GM18519 (cell line): ENCODE data around the gene CACFD1.

Source experiments
- ATAC-seq: cut with Tn5 transposase; IDR thresholded peaks from one replicate; pipeline ENCODE4 v1.9.1; 2021; ENCODE audit warnings: mild to moderate bottlenecking, moderate library complexity; ENCODE audit not compliant: unreplicated experiment, low FRiP score

The CACFD1 gene

DNA sequence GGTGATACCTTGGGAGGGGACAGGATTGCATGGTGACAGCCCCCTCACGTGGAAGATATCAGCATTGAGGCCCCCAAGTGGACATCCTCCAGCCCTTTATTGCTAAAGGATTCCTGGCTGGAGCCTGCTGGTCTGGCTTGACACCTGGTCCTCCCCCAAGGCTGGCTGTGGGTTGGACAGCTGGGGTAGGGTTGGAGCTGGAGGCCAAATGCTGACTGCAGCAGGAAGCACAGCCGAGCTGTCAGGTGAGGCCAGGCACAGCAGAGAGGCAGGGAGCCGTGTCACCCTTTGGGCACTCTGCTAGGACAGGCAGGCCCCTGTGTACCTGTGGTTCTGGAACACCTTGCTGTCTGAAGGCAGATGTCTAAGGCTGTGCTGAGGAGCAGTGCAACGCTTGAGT lies 2.2 kb downstream of the CACFD1 start:
- ATAC-seq: no peak

DNA sequence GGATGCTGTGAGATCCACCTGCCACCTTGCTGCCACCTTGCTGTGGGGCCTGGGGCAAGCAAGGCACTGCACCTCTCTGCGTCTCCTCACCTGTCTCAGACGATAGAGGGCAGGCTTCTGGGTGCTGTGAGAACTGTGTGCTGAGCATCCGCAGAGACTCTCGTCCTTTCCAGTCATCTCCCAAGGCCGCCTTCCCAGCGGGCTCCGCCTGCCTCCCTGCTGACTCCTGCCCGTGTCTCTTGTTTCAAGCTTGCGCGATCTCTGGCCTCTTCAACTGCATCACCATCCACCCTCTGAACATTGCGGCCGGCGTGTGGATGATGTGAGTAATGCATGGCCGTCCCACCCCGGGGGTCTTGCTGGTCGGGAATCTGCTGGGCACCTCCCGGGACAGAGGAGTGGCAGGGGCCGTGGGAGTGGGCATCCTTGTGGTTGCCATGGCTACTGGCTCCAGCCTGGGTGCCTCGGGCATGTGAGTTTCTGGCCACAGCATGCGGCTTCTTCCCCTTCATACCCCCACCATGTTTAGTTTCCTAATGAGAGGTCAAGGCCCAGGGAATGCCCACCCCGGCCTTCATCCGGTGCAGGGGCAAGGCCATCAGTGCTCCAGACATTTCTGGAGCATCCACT lies 3.6 kb downstream of the CACFD1 start:
- ATAC-seq: no peak

DNA sequence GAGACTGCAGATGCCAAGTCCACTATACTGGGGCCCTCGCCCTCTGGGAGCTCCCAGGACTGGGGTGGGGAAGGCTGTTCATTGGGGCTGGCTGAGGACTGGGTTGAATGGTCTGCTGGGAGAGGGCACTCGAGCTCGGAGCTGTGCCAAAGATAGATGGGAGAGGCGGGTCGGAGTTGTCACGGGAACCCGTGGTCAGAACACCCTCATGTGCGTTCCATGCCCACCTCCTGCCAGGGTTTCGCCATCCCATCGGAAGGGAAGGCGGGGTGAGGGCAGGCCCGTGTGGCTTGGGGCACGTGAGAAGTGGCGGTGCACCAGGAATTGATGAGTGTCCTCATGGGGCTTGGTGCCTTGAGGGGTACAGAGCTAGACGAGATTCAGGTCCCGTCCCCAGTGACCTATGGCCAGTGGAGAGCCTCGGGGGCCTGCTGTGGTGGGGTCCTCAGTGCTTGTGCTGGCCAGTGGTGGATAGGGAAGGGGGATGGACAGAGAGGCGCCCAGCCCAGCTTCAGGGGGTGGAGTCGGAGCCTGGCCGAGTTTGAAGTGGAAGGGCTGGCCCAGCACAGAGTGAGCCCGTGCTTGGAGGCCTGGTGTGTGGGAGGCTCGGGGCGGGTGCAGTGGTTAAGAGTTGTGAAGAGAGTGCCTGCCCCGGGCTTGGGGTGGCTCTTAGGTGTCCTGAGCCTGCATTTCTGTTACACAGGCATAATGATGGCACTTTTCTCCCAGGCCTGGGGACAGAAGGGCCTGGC lies 4.3 kb downstream of the CACFD1 start:
- ATAC-seq: no peak

DNA sequence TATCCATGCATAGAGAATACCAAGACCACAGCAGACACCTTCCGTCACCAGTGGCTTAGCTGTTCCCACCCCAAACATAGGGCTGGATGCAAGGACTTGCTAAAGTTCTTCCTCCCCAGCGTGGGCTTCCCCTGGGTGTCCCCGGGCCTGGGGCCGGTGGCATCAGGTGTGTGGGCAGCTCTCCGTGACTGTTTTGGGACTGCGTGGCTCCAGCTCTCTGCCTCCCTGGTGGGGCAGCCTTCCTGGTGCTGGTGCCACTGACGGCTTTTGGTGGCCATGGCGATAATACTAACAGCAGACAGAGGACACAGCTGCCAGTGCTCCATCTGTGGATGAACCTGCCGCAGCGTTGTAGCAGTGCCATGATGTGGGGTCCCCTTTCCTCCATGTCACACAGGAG lies 4.9 kb downstream of the CACFD1 start:
- ATAC-seq: no peak

DNA sequence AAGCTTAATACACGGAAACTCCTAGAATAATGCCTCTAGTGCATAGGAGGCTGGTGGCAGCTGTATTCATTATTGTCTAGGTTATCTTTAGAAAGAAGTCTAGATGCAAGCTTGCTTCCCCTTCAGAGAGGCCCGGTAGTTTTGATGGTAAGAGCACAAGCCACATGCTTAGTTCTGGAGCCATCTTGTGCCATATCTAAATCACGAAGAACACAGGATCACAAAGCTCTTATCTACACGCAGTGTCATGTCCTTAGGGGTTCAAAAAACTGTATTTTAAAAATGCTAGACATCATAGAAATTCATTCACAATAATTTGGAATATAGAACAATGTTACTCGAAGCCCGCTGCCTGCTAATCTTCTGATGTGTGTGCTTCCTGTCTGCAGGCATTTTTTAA lies 6.2 kb downstream of the CACFD1 start:
- ATAC-seq: no peak

DNA sequence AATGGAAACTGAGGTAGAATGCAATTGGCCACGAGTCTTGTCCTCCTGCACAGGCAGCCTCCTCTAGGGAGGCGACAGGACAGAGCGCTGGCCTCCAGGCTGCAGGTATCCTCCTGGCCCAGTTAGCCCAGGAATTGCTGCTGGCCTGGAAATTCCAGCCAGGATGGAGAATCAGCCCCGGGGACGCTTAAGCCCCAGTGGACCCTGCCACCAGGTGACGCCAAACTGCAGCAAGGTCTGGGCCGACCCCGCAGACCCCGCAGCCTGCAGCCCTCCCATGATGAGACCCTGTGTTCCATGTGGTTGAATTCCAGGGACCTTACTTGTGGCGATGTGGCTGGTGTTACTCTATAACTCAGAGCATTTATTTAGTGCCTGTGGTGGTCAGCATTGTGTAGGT lies 7.3 kb downstream of the CACFD1 start:
- ATAC-seq: no peak

DNA sequence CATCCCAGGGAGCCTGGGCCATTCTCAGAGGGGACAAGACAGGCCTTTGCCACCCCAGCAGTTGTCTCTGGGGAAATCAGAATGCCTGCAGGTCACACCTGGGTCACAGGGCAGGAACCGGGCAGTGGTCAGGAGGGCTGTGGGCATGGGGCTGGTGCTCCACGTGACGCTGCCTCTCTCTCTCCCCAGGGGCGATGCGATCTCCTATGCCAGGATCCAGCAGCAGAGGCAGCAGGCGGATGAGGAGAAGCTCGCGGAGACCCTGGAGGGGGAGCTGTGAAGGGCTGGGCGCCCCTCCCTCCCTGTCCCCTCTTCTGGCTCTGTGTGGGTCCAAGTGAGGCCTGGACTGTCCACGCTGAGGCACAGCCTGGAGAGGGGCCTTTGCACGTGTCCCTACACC lies 8.6 kb downstream of the CACFD1 start:
- ATAC-seq: no peak

DNA sequence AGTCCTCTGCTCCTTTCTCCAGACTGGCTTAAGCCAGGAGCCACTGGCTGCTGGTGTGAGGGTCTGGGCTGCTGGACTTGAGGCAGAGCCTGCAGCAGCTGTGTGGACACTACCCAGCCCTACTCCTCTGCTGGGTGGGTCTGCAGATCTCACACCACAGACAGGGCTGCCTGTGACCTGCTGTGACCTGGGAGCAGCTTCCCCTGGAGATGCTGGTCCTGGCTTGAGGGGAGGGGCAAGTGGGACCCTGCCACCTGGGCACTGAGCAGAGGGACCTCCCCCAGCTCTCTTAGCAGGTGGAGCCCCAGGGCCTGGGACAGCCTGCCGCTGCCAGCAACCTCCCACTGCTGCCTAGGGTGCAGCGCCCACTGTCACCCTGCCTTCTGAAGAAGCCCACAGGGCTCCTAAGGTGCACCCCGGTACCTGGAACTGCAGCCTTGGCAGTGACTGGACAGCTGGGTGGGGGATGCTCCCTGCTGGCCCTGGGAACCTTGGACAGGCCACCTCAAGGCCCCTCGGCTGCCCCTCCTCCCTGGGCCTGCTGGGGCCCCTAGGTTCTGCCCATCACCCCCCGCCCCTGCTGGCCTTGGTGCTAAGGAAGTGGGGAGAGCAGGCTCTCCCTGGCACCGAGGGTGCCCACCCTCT lies 9.1 kb downstream of the CACFD1 start:
- no peak for ATAC-seq

DNA sequence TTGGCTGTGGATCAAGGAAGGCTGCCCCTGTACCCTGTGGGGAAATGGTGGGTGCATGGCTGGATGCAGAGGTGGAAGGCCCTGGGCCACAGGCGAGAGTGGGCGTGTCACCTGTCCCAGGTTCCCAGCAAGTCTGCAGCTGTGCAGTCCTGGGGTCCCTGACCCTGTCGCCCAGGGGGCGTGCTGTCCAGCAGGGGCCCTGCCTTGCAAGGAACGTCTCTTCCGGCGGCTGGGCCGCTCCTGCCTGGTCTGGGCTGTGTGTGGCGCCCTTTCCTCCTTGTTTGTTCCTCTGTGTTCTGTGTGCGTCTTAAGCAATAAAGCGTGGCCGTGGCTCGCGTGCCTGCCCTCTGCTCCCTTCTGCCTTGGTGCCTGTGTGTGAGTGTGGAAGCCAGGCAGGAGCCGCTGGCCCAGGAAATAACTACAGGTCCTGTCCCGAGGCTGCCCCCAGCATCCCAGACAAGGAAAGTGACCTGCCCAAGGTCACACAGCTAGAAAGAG lies 10.7 kb downstream of the CACFD1 start:
- ATAC-seq: no peak

DNA sequence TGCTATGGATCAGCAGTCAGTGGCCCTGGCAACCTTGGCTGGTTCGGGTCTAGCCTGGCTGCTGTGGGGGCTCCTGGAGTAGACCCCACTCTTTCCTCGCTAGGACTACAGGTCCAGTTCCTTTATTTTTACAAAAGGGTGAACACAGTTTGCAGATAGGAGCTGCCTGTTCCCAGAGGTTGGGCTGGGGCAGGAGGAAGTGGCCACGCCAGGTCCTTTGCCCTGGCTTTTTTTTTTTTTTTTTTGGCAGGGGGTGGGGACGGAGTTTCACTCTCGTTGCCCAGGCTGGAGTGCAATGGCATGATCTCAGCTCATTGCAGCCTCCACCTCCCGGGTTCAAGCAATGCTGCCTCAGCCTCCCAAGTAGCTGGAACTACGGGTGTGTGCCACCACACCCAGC lies 11.2 kb downstream of the CACFD1 start:
- ATAC-seq: no peak

DNA sequence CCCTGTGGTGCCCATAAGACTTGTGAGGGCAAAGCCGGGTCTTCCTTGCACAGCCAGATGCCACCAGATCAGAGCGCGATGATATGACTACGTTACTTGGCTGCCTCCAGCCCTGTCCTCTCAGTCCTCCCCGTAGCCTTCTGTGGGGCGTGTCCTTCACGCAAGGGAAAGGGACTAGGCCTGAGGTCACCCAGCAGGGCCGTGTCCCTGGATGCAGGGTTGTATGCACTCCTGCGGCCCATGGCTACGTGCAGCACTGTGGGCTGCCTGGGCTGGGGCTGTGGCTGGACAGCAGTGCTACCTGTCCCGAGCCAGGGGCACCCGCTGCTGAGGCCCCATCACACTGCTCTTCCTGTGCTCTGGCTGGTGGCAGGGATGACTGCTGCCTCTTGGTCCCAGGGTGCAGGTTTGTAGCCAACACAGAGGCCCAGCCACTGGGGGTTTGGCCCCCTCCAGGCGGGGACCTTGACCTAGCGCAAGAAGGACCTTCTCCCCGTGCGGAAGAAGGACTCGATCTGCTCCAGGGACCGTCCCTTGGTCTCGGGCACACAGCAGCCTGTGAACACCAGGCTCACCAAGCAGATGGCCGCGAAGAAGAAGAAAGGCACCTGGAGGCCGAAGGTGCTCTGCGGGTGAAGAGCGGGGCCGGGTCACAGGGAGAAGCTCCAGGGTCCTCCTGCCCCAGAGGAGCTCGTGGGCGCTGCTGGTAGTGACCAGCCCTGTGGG lies 11.9 kb downstream of the CACFD1 start:
- ATAC-seq: no peak

DNA sequence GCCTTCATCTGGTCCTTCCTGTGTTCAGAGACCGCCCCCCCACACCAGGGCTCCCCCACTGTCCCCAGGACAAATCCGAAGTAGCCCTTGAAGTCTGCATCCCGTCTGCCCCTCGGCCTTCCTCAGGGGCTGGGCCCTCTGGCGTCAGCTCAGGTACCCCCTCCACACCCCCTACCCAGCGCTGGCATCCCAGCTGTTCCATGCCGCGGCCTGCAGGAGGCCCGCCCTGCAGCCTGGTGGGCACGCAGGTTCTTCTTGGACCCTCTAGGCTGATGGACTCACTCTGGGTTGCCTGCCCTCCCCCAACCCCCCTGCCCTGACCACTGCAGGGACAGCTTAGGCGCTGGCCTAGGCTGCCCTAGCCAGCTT lies 12.5 kb downstream of the CACFD1 start:
- no peak for ATAC-seq

DNA sequence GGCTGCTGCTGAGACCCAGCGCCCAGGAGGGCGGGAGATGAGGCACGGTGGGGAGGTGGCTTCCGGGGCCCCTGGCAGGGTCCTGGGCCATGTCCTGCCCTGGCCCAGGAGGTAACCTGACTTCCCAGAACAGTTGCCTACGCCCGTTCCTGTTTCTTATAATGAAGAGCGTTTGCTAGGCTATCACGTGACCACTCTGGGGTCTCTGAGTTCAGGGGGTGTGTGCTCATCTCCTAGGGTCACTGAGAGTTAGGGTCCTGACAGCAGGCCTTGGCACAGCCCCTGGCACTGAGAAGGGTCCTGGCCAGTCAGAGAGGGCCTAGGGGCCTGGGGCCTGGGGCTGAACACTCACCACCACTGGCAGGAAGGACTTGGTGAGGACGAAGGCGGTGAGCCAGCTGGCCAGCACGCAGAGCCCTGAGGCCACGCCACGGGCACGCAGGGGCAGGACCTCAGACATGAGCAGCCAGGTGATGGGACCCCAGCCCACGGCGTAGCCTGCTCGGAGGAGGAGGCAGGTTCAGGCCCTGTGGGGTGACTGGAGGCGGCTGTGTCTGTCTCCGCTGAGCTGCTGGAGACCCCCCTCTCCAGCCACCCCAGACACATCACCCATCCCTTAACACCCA lies 13.1 kb downstream of the CACFD1 start:
- ATAC-seq: no peak

DNA sequence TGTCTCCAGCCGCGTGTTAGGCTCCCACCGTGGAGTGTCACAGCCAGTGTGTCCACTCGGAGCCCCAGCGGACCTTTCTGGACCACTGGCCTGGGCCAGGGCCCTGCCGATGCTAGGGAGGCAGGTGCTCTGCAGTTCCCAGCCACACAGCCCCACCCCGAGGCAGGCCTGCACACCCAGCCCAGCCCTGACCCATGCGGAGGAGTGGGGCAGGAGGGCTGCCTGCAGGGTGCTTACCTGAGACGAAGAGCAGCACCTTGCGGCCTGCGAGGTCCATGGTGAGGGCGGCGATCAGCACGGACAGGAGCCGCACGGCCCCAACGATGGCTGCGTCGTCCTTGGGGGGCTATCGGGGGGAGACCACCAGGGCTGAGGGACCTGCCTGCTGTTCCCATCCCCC lies 14.0 kb downstream of the CACFD1 start:
- ATAC-seq: no peak

DNA sequence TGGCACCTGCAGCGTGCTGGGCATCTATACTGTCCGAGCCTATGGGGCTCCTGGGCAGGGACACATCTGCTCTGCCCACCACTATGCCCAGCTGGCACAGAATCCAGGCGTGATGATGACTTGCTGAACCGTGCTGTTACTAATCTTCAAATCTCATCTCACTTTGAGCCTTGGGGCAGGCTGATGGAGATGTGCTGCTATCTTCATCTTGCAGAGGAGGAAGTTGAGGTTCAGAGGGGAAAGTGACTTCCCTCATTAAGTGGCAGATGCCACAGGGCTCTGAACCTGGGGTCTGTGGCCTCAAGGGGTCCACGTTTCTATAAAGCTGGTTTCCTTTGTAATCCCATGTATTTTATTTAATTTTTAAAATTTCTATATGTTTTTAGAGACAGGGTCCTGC lies 14.4 kb downstream of the CACFD1 start:
- ATAC-seq: no peak

DNA sequence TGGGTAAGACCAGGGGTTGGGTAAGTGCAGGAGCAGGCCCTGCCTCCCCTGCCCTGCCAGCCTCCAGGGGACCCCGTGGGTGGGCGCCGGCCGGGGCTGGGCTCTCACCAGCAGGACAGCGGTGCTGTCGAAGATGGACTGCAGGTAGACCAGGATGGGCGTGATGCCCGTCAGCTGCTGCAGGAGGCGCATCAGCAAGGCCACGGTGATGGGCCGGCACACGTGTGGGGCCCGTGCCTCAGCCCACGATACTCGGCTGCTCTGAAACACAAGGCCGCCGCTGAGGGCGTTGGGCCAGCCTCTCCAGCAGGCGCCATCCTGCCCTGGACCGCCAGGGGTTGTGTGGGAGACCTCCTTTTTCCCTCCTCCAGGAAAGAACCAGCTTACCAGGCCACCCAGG lies 15.1 kb downstream of the CACFD1 start:
- ATAC-seq: no peak

DNA sequence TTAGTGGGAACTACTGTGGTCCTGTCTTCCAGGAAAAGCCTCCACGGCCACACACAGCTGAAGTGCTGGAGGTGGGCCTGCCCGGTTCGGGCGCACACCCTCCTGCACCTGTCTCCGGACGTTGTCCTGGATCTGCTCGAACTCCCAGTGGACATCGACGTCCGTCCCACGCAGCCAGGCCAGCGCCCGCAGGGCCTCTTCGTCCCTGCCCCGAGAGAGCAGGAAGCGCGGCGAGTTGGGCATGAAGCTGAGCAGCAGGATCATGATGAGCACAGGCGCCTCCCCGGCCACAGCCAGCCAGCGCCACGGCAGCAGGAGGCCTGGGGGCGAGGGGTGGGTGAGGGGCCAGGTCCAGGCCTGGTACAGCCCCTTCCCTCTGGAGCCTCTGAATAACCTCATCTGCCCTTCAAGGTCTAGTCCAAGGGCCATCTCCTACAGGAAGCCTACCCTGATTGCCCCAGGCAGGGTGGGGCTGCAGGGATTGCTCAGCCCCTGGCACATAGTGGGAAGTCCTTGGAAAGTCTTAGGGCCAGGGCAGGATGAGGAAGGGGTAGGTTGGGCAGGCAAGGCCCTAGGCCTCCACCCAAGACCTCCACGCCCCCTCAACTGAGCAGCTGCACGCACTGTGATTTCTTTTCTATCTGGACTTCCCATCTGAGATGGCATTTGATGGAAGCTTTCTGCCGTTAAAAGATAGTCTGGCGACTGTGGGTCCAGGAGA lies 15.7 kb downstream of the CACFD1 start:
- ATAC-seq: no peak

DNA sequence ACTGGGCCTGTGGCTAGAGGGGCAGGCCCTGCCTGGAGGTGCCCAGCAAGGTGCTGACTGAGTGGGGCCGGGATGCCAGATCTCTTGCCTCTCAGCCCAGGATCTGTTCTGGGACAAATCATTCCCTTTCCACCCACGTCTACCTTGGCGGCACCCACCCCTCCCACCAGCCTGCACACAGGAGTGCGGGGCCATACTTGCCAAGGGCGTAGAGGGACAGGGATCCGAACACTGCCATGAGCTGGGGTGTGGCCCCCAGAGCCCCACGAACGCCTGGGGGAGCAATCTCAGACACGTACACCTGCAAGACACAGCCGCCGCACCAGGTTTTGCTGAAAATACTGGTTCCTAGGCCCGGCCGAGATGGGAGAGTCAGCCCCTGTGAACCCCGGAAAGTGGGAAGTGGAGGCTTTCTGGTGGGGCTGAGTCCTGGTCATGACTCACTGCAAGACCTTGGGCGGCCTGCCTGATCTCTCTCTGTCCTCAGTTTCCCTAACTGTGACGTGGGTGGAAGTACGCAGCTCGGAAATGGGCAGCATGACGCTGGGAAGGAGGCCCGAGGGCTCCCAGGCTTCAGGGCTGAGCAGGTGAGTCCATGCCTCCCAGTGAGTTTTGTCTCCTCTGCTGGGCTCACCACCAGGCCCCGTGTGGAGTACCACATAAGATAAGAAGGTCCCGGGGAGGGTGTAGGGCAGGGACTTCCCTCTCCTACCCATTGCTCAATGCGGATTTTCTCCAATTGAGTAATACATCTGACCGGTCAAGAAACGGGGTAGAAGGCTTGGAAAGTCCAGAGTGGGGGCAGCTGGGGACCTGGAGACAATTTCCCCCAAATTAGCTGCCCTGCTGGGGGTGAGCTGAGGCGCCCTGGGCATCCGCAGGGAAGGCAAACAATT lies 16.5 kb downstream of the CACFD1 start:
- no peak for ATAC-seq

DNA sequence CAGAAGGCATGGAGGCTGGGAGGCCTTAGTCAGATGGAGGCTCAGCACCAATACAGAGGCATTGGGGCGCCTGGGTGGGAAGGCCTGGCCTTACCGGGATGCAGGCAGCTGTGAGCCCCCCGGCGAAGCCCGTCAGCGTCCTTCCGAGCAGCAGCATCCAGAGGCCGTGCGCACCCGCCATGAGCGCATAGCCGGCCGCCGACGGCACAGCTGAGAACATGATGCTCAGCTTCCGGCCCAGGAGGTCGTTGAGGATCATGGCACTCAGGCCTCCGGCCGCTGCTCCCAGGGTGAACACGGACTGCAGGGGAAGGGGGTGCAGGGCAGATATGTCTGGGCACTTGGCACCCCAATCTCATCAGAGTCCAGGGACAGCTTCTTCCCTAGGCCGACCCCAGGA lies 17.2 kb downstream of the CACFD1 start:
- no peak for ATAC-seq
